Hepatocyte (in vitro differentiated cells): ENCODE measurements around the gene VASP.

Experiments
- CTCF ChIP-seq: fragments of 200-600 bp; sonication (generic); IDR thresholded peaks from 2 replicates; pipeline ENCODE4 v1.5.1; 2016; ENCODE audit warnings: antibody characterized with exemption, mild to moderate bottlenecking; ENCODE audit not compliant: poor library complexity
- EZH2phosphoT487 ChIP-seq: fragments of 200-600 bp; sonication (generic); IDR thresholded peaks from one replicate; pipeline ENCODE4 v1.6.1; 2018; ENCODE audit warnings: antibody characterized with exemption, mild to moderate bottlenecking, low read depth, moderate library complexity; ENCODE audit not compliant: unreplicated experiment, severe bottlenecking

DNA sequence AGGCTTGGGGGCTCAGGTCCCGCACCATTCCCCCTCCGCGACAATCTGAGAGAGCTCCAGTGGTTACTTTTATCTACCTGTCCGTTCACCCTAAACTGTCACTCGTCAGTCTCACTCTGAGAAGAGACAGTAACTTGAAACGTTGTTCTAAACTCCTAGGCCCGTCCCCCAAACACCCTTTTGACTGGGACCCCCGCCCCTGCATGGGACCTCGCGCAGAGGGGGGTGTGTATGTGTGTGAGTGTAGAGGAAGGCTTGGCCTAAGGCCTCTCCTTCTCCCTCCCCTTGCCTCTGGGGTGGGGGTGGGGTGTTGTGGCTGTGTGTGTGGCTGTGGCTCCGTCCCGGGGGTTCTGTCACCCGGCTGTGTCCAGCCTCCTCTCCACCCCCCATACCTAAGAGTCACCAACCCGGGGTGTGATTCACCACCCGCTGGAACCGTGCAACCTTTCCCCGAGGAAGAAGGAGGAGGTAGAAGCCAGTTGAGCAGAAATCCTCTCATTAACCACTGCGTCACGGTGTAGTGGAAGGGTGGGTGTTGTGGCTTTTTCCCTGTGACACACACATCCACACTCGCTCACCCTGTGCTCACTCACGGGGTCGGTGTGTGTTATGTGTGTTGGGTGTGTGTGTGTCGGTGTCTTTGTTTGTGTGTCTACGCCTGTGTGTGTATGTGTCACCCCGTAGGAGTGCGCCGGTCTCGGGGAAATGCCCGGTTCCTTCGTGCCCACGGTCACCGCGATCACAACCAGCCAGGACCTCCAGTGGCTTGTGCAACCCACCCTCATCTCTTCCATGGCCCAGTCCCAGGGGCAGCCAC, 37.1 kb upstream of the VASP start:
- TF ChIP-seq CTCF (no peak), EZH2phosphoT487 (no peak)
